Measurements from ENCODE around the gene UGT2B10.

GRCh38 chr4:68810919-68811318 is 4.9 kb upstream of the UGT2B10 start:
- TF ChIP-seq CTCF (IDR thresholded peaks at IDR 0.05; ENCODE audit: poor library complexity, severe bottlenecking): no peak
- TF ChIP-seq TAF1 (IDR thresholded peaks at IDR 0.05; ENCODE audit: low read depth): no peak
- TF ChIP-seq EP300 (conservative IDR thresholded peaks at IDR 0.05; ENCODE audit: poor library complexity, severe bottlenecking): no peak
- TF ChIP-seq POLR2AphosphoS5 (IDR thresholded peaks at IDR 0.05): no peak
- no peak for TF ChIP-seq REST (IDR thresholded peaks at IDR 0.05; ENCODE audit: borderline replicate concordance)
